WTC11 (cell line): ENCODE measurements around the gene OR8B12. TPM values are rescaled to one million over a fixed set of nuclear protein-coding genes. Genes with fewer than 3 reads are reported as not detected.
A peak's percentile ranks its signal among the peaks of the same experiment; 100 is the strongest.

Experiments used
- ATAC-seq: fragments of 200-7000 bp; cut with Tn5 transposase; 2 replicates; pipeline ENCODE4 v1.10.0; 2021; ENCODE audit warnings: mild to moderate bottlenecking, moderate library complexity
- CTCF ChIA-PET: fragments of 300-600 bp; sonication (Branson Sonifier 250); formaldehyde crosslinking; loops from one replicate; lab custom pipeline; 2021; ENCODE audit warnings: antibody characterized with exemption; lab: Charles Lee
- POLR2A ChIA-PET: fragments of 350-600 bp; sonication (Branson Sonifier 250); formaldehyde crosslinking; loops from one replicate; lab custom pipeline; 2021; ENCODE audit warnings: antibody characterized with exemption; lab: Charles Lee
- DNase-seq: peaks from one replicate; pipeline ENCODE4 v3.0.0; 2021; ENCODE audit warnings: low spot score
- H3K27ac Mint-ChIP-seq: 2 replicates; pipeline ENCODE4 v1.8.0; 2021; ENCODE audit warnings: mixed read lengths
- H3K27me3 Mint-ChIP-seq: 2 replicates; pipeline ENCODE4 v1.8.0; 2021; ENCODE audit warnings: low read depth, mild to moderate bottlenecking, moderate library complexity, mixed read lengths
- H3K36me3 Mint-ChIP-seq: 2 replicates; pipeline ENCODE4 v1.8.0; 2021; ENCODE audit warnings: mixed read lengths
- H3K4me1 Mint-ChIP-seq: 2 replicates; pipeline ENCODE4 v1.8.0; 2022; ENCODE audit warnings: mixed read lengths
- H3K4me3 Mint-ChIP-seq: 2 replicates; pipeline ENCODE4 v1.8.0; 2021; ENCODE audit warnings: mild to moderate bottlenecking, moderate library complexity, mixed read lengths
- H3K9me3 Mint-ChIP-seq: 2 replicates; pipeline ENCODE4 v1.8.0; 2021; ENCODE audit warnings: mixed read lengths
- E2F4 ChIP-seq: sonication (generic); formaldehyde crosslinking; IDR thresholded peaks from 2 replicates; pipeline ENCODE4 v1.8.1; 2022; ENCODE audit warnings: low read depth, mild to moderate bottlenecking, moderate library complexity, missing genetic modification reagents, borderline replicate concordance
- E2F5 ChIP-seq: sonication (generic); formaldehyde crosslinking; IDR thresholded peaks from 2 replicates; pipeline ENCODE4 v1.8.1; 2022; ENCODE audit warnings: mild to moderate bottlenecking, moderate library complexity, missing genetic modification reagents
- ERG ChIP-seq: fragments of 250-450 bp; sonication (Bioruptor Pico); IDR thresholded peaks from 2 replicates; pipeline ENCODE4 v1.8.0; 2021; ENCODE audit warnings: mild to moderate bottlenecking
- FOXP4 ChIP-seq: sonication (generic); formaldehyde crosslinking; IDR thresholded peaks from 2 replicates; pipeline ENCODE4 v1.8.0; 2022; ENCODE audit warnings: mild to moderate bottlenecking, missing genetic modification reagents
- IRF2 ChIP-seq: sonication (generic); formaldehyde crosslinking; IDR thresholded peaks from 2 replicates; pipeline ENCODE4 v1.8.0; 2022; ENCODE audit warnings: low read depth, missing genetic modification reagents, borderline replicate concordance
- JAZF1 ChIP-seq: fragments of 250-450 bp; sonication (Bioruptor Pico); IDR thresholded peaks from 2 replicates; pipeline ENCODE4 v1.9.0; 2021; ENCODE audit warnings: moderate library complexity, mild to moderate bottlenecking, inconsistent platforms
- MAX ChIP-seq: sonication (generic); formaldehyde crosslinking; IDR thresholded peaks from 2 replicates; pipeline ENCODE4 v1.8.0; 2022; ENCODE audit warnings: mild to moderate bottlenecking, missing genetic modification reagents
- MLX ChIP-seq: sonication (generic); formaldehyde crosslinking; IDR thresholded peaks from 2 replicates; pipeline ENCODE4 v1.8.1; 2023; ENCODE audit warnings: mild to moderate bottlenecking, missing genetic modification reagents, moderate library complexity
- MXD4 ChIP-seq: fragments of 250-450 bp; sonication (Bioruptor Pico); IDR thresholded peaks from 2 replicates; pipeline ENCODE4 v1.8.0; 2021; ENCODE audit warnings: mild to moderate bottlenecking, moderate library complexity, borderline replicate concordance
- NFATC4 ChIP-seq: fragments of 250-450 bp; sonication (Bioruptor Pico); IDR thresholded peaks from 2 replicates; pipeline ENCODE4 v1.9.0; 2021; ENCODE audit warnings: mild to moderate bottlenecking
- PRRX2 ChIP-seq: fragments of 250-450 bp; sonication (Bioruptor Pico); IDR thresholded peaks from 2 replicates; pipeline ENCODE4 v1.8.0; 2021; ENCODE audit warnings: mild to moderate bottlenecking
- RELA ChIP-seq: sonication (generic); formaldehyde crosslinking; IDR thresholded peaks from 2 replicates; pipeline ENCODE4 v1.8.1; 2022; ENCODE audit warnings: missing genetic modification reagents, mild to moderate bottlenecking, borderline replicate concordance
- SP1 ChIP-seq: sonication (generic); formaldehyde crosslinking; conservative IDR thresholded peaks from 2 replicates; pipeline ENCODE4 v1.8.1; 2022; ENCODE audit warnings: missing genetic modification reagents
- ZNF317 ChIP-seq: sonication (generic); formaldehyde crosslinking; IDR thresholded peaks from 2 replicates; pipeline ENCODE4 v1.8.1; 2023; ENCODE audit warnings: low read depth, mild to moderate bottlenecking, moderate library complexity, missing genetic modification reagents, borderline replicate concordance
- ZNF512 ChIP-seq: sonication (generic); formaldehyde crosslinking; IDR thresholded peaks from 2 replicates; pipeline ENCODE4 v1.8.1; 2022; ENCODE audit warnings: missing genetic modification reagents, borderline replicate concordance
- total RNA-seq: library from RNA; stranded (reverse); gene quantifications from 3 replicates; pipeline ENCODE4 v1.2.3, GENCODE V29; 2021

Gene OR8B12
- total RNA-seq, 1 experiment from 2014 or later = not detected

- DNase-seq (no peak), ATAC-seq (peak; percentile 39)
- Mint-ChIP-seq H3K9me3 (peaks cover 7% of the 10 kb centered on the region; the same call in 1 of the 2 replicates), H3K36me3 (no peaks in the 10 kb centered on the region), H3K27me3 (no peaks in the 10 kb centered on the region; the same call in 1 of the 2 replicates), H3K27ac (peak overlapping the region; percentile 4; the same call in 1 of the 2 replicates), H3K4me3 (no peak overlapping the region), H3K4me1 (peaks cover 23% of the 10 kb centered on the region)
- CTCF ChIA-PET = no interaction called here
- TF ChIP-seq ZNF317 (CRISPR knock-in tag) (no peak), PRRX2 (CRISPR knock-in tag) (no peak), IRF2 (CRISPR knock-in tag) (no peak), JAZF1 (CRISPR knock-in tag) (no peak), E2F4 (CRISPR knock-in tag) (no peak), FOXP4 (CRISPR knock-in tag) (no peak), NFATC4 (CRISPR knock-in tag) (no peak), ZNF512 (CRISPR knock-in tag) (no peak), MAX (no peak), ERG (no peak)
- POLR2A ChIA-PET = no interaction called here
Measured at GRCh38 chr11:124499711-124500110, 43.7 kb downstream of the OR8B12 start.

GRCh38 chr11:124493016-124493655, 50.3 kb downstream of the OR8B12 start:
- Mint-ChIP-seq H3K4me1 (no peaks in the 10 kb centered on the region), H3K36me3 (no peaks in the 10 kb centered on the region), H3K27ac (no peak overlapping the region), H3K27me3 (no peaks in the 10 kb centered on the region; the same call in 1 of the 2 replicates), H3K4me3 (no peak overlapping the region), H3K9me3 (peaks cover 7% of the 10 kb centered on the region; the same call in 1 of the 2 replicates)
- TF ChIP-seq MLX (CRISPR knock-in tag) = no peak
- TF ChIP-seq MXD4 (CRISPR knock-in tag) = no peak
- no peak for TF ChIP-seq SP1 (CRISPR knock-in tag)
- TF ChIP-seq E2F5 (CRISPR knock-in tag) = no peak
- TF ChIP-seq RELA (CRISPR knock-in tag) = no peak
- CTCF ChIA-PET = no interaction called here
- ATAC-seq (no peak), DNase-seq (no peak)
- POLR2A ChIA-PET = no interaction called here

Other genes with a start within 250 kb of the OR8B12 start
- gene OR8D1, start 229.7 kb downstream of the OR8B12 start, total RNA-seq = not detected in 3 replicates
- not detected in 3 replicates for gene OR8D2, start 223.5 kb downstream of the OR8B12 start, total RNA-seq
- gene OR8B2, start 159.2 kb downstream of the OR8B12 start, total RNA-seq = not detected in 3 replicates
- not detected in 3 replicates for gene OR8B3, start 144.6 kb downstream of the OR8B12 start, total RNA-seq
- not detected in 3 replicates for gene OR8B4, start 118.8 kb downstream of the OR8B12 start, total RNA-seq
- not detected in 3 replicates for gene OR8B8, start 98.0 kb downstream of the OR8B12 start, total RNA-seq
- gene OR8A1, start 26.3 kb upstream of the OR8B12 start, total RNA-seq = not detected in 3 replicates
- not detected in 3 replicates for gene PANX3, start 67.8 kb upstream of the OR8B12 start, total RNA-seq
- gene TBRG1, start 79.2 kb upstream of the OR8B12 start, total RNA-seq = 25.4 to 30.3 TPM (median 30.0 TPM) in 3 replicates
- 4.4 to 4.9 TPM (median 4.8 TPM) in 3 replicates for gene SIAE, start 130.1 kb upstream of the OR8B12 start, total RNA-seq
- gene SPA17, start 130.2 kb upstream of the OR8B12 start, total RNA-seq = 3.5 to 3.8 TPM (median 3.5 TPM) in 3 replicates
- gene NRGN, start 196.3 kb upstream of the OR8B12 start, total RNA-seq = 1.9 to 2.9 TPM (median 2.5 TPM) in 3 replicates
- 0.46 to 0.79 TPM (median 0.71 TPM) in 3 replicates for gene VSIG2, start 208.6 kb upstream of the OR8B12 start, total RNA-seq
- 0.44 to 0.64 TPM (median 0.48 TPM) in 3 replicates for gene ESAM, start 218.6 kb upstream of the OR8B12 start, total RNA-seq